SH-SY5Y (cell line): Measurements from ENCODE around the gene SUDS3.

ENCODE experiments used
- GATA2 ChIP-seq: IDR thresholded peaks from 2 replicates; pipeline ENCODE4 v1.6.1; 2011; ENCODE audit warnings: mild to moderate bottlenecking, low read depth, low read length
- GATA3 ChIP-seq: IDR thresholded peaks from 2 replicates; pipeline ENCODE4 v1.6.1; 2011; ENCODE audit warnings: low read depth, mild to moderate bottlenecking, low read length, moderate library complexity

DNA sequence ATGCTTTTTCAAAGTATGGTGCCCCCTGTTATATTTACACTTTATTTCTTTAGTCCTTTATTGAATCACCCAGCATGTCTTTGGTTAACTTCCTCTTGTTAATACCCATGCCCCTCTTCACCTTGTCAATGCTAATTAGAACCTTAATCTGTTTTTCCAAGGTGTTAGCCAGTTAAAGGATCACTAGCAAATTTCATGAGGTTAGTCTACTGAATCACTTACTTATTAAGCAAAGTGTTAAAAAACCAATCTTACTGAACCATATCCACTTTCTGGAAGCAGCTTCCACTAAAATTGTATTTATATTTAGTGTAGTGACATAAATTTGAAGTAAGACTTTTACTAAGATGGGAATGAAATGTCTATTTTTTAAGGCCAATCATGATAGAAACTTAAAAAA lies 31.5 kb upstream of the SUDS3 start:
- TF ChIP-seq GATA2 (no peak), GATA3 (no peak)
